Measurements from ENCODE around the gene OPCML.

Gene OPCML

GRCh38 chr11:132994966-132995365 is 537.3 kb downstream of the OPCML start:
- no peaks in the 10 kb centered on the region for H4K20me1 ChIP-seq (ENCODE audit: insufficient read depth, low read length)
- no peaks in the 10 kb centered on the region for H3K36me3 ChIP-seq (ENCODE audit: insufficient read depth, low read length)
- H3K9ac ChIP-seq (ENCODE audit: low read length): no peak overlapping the region
- TF ChIP-seq EZH2 (IDR thresholded peaks at IDR 0.05; ENCODE audit: borderline replicate concordance, low read length) (no peak), CTCF (IDR thresholded peaks at IDR 0.05; ENCODE audit: low read length) (no peak)
- H3K4me1 ChIP-seq (ENCODE audit: insufficient read depth, low read length, severe bottlenecking): no peaks in the 10 kb centered on the region
- H2AFZ ChIP-seq (ENCODE audit: low read length): no peak overlapping the region
- H3K4me3 ChIP-seq (ENCODE audit: low read depth, low read length, poor library complexity, severe bottlenecking): no peak overlapping the region
- H3K4me2 ChIP-seq (ENCODE audit: low read length): no peak overlapping the region
- H3K27ac ChIP-seq (ENCODE audit: low read depth, low read length, poor library complexity, severe bottlenecking): no peak overlapping the region
- no peaks in the 10 kb centered on the region for H3K27me3 ChIP-seq (ENCODE audit: insufficient read depth, low read length)
- no peaks in the 10 kb centered on the region for H3K9me3 ChIP-seq (ENCODE audit: low read length)
- H3K9me2 ChIP-seq (ENCODE audit: low read depth, low read length): no peaks in the 10 kb centered on the region
- no peaks in the 10 kb centered on the region for H3K79me2 ChIP-seq (ENCODE audit: insufficient read depth, low read length)
- H3F3A ChIP-seq (ENCODE audit: insufficient read depth, low read length): no peaks in the 10 kb centered on the region

GRCh38 chr11:132993991-132994502 is 538.3 kb downstream of the OPCML start:
- no peaks in the 10 kb centered on the region for H3K27me3 ChIP-seq (ENCODE audit: insufficient read depth, low read length)
- no peaks in the 10 kb centered on the region for H3F3A ChIP-seq (ENCODE audit: insufficient read depth, low read length)
- no peak overlapping the region for H3K27ac ChIP-seq (ENCODE audit: low read depth, low read length, poor library complexity, severe bottlenecking)
- no peaks in the 10 kb centered on the region for H3K79me2 ChIP-seq (ENCODE audit: insufficient read depth, low read length)
- H2AFZ ChIP-seq (ENCODE audit: low read length): no peak overlapping the region
- no peak overlapping the region for H3K9ac ChIP-seq (ENCODE audit: low read length)
- no peak overlapping the region for H3K4me2 ChIP-seq (ENCODE audit: low read length)
- H3K4me3 ChIP-seq (ENCODE audit: low read depth, low read length, poor library complexity, severe bottlenecking): no peak overlapping the region
- no peaks in the 10 kb centered on the region for H3K4me1 ChIP-seq (ENCODE audit: insufficient read depth, low read length, severe bottlenecking)
- H3K9me2 ChIP-seq (ENCODE audit: low read depth, low read length): no peaks in the 10 kb centered on the region
- H3K9me3 ChIP-seq (ENCODE audit: low read length): no peaks in the 10 kb centered on the region
- H3K36me3 ChIP-seq (ENCODE audit: insufficient read depth, low read length): no peaks in the 10 kb centered on the region
- TF ChIP-seq EZH2 (IDR thresholded peaks at IDR 0.05; ENCODE audit: borderline replicate concordance, low read length) (no peak), CTCF (IDR thresholded peaks at IDR 0.05; ENCODE audit: low read length) (no peak)
- H4K20me1 ChIP-seq (ENCODE audit: insufficient read depth, low read length): no peaks in the 10 kb centered on the region

GRCh38 chr11:132992838-132993631 is 539.3 kb downstream of the OPCML start:
- H3K36me3 ChIP-seq (ENCODE audit: insufficient read depth, low read length): no peaks in the 10 kb centered on the region
- no peak for TF ChIP-seq EZH2 (IDR thresholded peaks at IDR 0.05; ENCODE audit: borderline replicate concordance, low read length)
- no peak for TF ChIP-seq CTCF (IDR thresholded peaks at IDR 0.05; ENCODE audit: low read length)
- H3K9me3 ChIP-seq (ENCODE audit: low read length): no peaks in the 10 kb centered on the region
- no peaks in the 10 kb centered on the region for H3K4me1 ChIP-seq (ENCODE audit: insufficient read depth, low read length, severe bottlenecking)
- no peak overlapping the region for H3K9ac ChIP-seq (ENCODE audit: low read length)
- no peaks in the 10 kb centered on the region for H3K9me2 ChIP-seq (ENCODE audit: low read depth, low read length)
- H2AFZ ChIP-seq (ENCODE audit: low read length): no peak overlapping the region
- no peak overlapping the region for H3K4me3 ChIP-seq (ENCODE audit: low read depth, low read length, poor library complexity, severe bottlenecking)
- H3F3A ChIP-seq (ENCODE audit: insufficient read depth, low read length): no peaks in the 10 kb centered on the region
- no peaks in the 10 kb centered on the region for H3K27me3 ChIP-seq (ENCODE audit: insufficient read depth, low read length)
- H3K4me2 ChIP-seq (ENCODE audit: low read length): no peak overlapping the region
- H3K79me2 ChIP-seq (ENCODE audit: insufficient read depth, low read length): no peaks in the 10 kb centered on the region
- H4K20me1 ChIP-seq (ENCODE audit: insufficient read depth, low read length): no peaks in the 10 kb centered on the region
- H3K27ac ChIP-seq (ENCODE audit: low read depth, low read length, poor library complexity, severe bottlenecking): no peak overlapping the region

All from OCI-LY1 (cell line).